ENCODE results near the gene FAM222A. TPM values are rescaled to one million over a fixed set of nuclear protein-coding genes. Genes with fewer than 3 reads are reported as not detected.

FAM222A gene
- total RNA-seq, 2 donors from 2014 or later = 0.11 to 0.63 TPM

DNA sequence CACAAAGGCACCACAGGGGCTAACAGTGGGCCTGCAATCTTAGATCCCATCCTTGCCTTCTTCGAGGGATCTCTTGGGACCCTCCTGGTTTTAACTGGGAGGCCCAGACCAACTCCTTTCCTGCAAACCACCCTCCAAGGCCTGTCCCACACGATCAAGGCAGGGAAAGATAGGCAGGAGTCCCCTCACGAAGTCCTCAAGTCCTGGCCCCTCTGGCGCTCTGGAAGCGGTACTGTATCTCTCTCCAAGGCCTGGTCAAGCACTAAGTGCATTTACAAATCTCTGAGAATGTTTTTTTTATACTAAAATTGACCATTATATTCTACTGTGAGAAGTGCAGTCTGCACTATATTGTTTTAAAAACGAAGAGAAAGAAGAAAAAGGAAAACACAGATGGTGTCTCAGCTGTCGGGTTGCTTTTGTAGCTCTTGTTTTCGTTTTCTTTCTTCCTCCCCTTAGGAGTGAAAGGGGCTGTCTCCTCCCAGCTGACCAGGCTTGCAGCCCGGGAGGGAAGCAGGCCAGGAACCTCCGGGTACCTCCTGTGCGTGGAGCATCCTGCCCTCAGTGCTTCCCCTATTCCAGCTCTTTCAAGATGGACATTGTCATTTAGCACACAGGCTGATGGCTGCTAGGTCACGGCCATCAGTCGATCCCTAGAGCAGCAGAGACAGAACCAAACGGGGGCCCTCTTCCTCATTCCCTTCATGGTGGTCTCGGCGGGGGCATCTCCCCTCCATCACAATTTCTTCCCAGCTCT is 56.7 kb downstream of the FAM222A start:
- no peaks in the 10 kb centered on the region for H3K27me3 Mint-ChIP-seq
- H3K9me3 Mint-ChIP-seq = no peaks in the 10 kb centered on the region
- no peak overlapping the region for H3K4me3 Mint-ChIP-seq
- H3K27ac Mint-ChIP-seq = no peak overlapping the region
- no peak for ATAC-seq (replicated peaks)
- H3K36me3 Mint-ChIP-seq (ENCODE audit: low read depth) = no peaks in the 10 kb centered on the region
- H3K4me1 Mint-ChIP-seq = no peaks in the 10 kb centered on the region

DNA sequence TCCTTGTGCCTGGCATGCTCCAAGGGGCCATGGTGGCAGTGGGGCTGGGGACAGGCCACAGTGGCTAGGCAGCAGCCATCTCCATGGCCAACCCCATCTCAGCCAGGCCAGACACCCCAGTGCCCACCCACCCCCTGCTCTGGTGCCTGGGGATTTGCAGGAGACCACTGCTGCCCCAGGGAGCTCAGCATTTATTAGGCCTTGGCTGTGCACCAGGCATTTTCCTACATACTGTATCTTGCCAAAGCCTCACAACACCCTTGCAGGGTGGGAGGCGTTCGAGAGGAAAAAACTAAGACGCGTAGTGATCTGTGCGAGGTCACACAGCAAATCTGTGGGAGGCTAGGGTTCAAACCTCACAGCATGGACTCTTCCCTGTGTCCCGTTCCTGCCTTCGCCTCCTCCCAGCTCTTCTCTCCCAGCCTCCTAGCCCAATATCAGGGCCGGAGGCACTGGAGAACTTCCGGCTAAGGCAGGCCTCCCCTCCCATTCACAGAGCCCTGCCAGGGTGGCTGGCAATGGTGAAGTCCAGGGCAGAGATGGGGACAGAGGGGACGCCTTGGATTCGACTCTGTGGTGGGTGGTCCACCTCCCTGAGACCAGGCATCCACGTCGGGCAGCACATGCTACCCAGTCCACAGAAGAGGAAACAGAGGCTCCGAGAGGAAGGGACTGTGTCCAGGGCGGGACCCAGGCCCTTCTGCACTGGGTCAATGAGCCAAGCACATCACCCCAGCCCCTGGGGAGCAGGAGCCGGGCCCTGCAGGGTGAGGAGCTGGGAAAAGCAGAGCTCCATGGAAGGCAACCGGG is 57.4 kb downstream of the FAM222A start:
- no peak for ATAC-seq (replicated peaks)
- no peaks in the 10 kb centered on the region for H3K9me3 Mint-ChIP-seq
- H3K27ac Mint-ChIP-seq = no peak overlapping the region
- no peaks in the 10 kb centered on the region for H3K27me3 Mint-ChIP-seq
- no peaks in the 10 kb centered on the region for H3K36me3 Mint-ChIP-seq (ENCODE audit: low read depth)
- H3K4me3 Mint-ChIP-seq = no peak overlapping the region
- H3K4me1 Mint-ChIP-seq = no peaks in the 10 kb centered on the region

DNA sequence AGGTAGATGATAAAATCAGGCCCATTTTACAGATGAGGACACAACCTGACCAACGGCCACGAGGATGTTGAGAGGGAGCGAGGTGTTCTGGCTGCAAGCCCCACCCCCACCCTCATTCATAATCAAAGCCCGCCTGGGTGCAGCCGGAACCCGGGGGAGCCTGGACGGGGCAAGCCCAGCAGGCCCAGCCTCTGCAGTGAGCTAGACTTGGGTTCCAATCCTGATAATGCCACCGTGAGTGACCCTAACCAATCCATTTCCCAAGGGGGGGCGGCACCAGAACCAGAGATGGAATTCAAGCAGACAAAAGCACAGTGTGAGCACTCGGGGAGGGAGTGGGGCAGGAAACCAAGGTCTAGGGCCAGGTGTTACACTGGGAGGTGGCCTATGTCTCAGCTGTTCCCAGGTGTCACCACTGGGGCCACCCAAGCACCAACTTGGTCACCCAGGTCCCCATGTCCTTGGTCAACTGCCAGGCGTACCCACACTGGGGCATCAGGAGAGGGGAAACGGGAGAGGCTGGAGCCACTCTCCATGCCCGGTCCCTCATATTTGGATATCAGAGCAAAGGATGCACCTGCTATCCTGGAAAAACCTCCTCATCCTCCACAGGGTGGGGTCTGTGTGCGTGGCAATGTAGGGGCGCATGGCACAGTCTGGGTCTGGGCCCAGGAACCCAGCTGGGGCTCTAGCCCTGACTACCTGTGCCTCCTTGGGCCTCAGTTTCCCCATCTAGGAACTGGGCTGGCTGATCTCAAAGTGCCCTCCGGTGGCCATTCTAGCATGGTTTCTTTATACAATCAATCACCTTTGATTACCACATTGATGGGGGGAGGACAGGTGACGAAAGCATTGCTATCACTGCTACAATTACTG is 58.4 kb downstream of the FAM222A start:
- H3K9me3 Mint-ChIP-seq = no peaks in the 10 kb centered on the region
- H3K36me3 Mint-ChIP-seq (ENCODE audit: low read depth) = no peaks in the 10 kb centered on the region
- H3K27me3 Mint-ChIP-seq = no peaks in the 10 kb centered on the region
- ATAC-seq (replicated peaks) = no peak
- H3K4me3 Mint-ChIP-seq = peak overlapping the region; percentile 30
- no peak overlapping the region for H3K27ac Mint-ChIP-seq
- H3K4me1 Mint-ChIP-seq = no peaks in the 10 kb centered on the region

DNA sequence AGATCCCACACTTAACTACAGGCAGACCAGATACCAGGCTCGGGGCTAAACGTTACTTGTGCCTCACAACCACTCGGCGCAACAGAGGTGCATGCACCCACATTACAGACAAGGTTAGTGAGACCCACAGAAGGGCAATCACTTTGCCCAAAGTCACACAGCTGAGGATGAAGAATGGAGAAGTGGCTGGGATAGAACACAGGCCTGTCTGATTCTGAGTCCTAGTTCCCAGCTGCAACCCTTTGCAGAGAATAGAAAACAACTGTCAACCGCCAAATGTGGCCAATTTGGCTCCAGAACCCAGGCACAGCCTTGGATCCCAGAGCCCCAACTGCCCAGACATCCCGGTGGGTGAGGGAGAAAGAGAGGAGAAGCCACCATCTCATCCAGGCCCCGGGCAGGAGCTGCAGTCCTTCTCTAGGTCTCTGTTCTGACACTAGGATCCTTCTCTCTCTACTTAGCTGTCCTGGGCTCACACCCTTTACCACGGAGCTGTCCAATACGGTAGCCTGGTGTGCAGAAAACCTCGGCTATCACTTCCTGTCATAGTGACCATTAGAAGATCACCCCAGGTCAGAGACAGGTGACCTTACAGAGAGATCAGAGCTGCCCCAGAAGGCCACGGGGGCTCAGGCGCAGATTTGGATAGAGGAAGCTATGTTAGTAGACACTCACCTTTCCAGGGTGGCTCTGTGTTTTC is 59.1 kb downstream of the FAM222A start:
- Mint-ChIP-seq H3K4me3 (peak overlapping the region; percentile 30), H3K9me3 (no peaks in the 10 kb centered on the region), H3K27me3 (no peaks in the 10 kb centered on the region), H3K36me3 (ENCODE audit: low read depth) (no peaks in the 10 kb centered on the region), H3K27ac (peak overlapping the region; percentile 43), H3K4me1 (peaks cover 6% of the 10 kb centered on the region)
- ATAC-seq (replicated peaks) = no peak

DNA sequence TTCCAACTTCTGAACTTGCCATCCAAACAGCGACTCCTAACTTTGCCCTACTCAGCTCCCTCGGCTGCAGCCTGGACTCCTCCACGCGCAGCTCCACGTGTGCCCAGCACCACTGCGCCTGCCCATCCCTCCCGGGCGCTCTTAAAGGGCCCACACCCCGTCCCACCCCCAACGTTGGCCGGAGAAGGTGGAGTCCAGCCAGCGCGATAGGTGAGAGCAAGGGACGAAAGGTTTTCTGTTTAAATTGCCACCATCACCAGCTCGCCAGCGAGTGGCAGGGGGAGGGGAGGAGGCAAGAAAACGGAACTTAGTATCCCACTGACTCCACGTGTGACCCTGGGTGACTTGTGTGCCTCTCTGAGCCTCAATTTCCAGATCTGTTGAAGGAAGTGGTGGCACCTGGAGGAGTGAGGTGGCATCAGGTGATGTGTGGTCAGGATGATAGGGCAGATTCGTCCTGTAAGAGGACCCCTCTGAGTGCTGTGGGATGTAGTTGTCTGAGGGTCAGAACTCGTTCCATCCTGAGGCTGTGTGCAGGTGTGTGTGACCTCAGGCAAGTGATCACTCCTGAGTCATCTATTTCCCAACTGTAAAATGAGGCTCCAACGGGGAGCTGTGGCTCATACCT is 59.9 kb downstream of the FAM222A start:
- ATAC-seq (replicated peaks) = no peak
- H3K4me3 Mint-ChIP-seq = peak overlapping the region; percentile 30
- no peaks in the 10 kb centered on the region for H3K27me3 Mint-ChIP-seq
- no peaks in the 10 kb centered on the region for H3K9me3 Mint-ChIP-seq
- peak overlapping the region; percentile 43 for H3K27ac Mint-ChIP-seq
- peaks cover 6% of the 10 kb centered on the region for H3K4me1 Mint-ChIP-seq
- H3K36me3 Mint-ChIP-seq (ENCODE audit: low read depth) = no peaks in the 10 kb centered on the region

DNA sequence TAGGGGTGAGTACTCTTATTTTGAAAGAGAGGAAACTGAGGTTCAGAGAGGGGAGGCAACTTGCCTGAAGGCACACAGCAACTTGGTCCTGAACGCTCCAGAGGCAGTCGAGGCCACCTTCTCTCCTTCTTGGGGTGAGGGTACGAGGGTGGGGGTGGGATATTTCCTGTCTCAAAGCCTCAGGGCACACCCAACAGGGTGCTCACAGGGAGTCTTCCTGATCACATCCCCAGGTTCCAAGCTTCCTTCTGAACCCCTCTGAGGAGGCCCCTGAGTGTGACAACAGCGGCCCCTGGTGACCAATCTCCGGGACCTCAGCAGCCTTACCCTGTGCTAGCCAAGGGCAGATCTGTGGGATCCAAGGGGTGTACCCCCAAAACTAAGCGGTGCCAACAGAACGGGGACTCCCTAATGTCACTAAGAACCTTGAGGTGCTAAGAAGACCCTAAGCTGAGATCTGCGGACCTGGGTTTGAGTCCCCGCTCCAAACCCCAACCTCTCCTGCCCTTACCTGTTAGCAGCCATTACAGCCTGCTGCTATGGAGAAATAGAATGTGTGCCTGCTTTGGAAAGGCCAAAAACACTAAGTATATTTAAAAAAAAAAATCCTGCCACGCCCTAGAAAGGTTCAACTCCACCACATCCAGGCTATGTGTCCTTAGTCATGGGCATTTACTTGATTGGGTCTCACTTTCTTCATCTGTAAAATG is 61.7 kb downstream of the FAM222A start:
- Mint-ChIP-seq H3K27ac (no peak overlapping the region), H3K9me3 (no peaks in the 10 kb centered on the region), H3K36me3 (ENCODE audit: low read depth) (no peaks in the 10 kb centered on the region), H3K27me3 (no peaks in the 10 kb centered on the region), H3K4me1 (peaks cover 6% of the 10 kb centered on the region), H3K4me3 (no peak overlapping the region)
- ATAC-seq (replicated peaks) = peak; percentile 82

DNA sequence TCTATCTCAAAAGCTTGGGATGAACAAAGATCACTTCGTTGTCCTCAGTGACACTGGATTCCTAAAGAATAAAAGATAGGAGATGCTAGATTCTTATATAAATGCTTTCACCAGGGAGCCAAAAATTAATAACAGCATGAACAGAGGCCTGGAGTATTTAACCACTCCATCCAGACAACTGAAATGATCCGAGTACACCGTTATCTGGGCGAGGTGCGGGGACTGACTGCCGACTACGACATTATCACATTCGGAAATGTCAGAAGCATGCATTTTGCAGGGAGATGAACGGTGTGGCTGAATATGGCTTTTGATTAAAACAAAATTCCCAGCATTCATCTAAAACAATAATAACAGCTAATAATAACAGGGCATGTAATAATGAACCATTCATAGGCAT is 63.0 kb downstream of the FAM222A start:
- Mint-ChIP-seq H3K27me3 (no peaks in the 10 kb centered on the region), H3K36me3 (ENCODE audit: low read depth) (no peaks in the 10 kb centered on the region), H3K9me3 (no peaks in the 10 kb centered on the region), H3K4me3 (no peak overlapping the region), H3K4me1 (peaks cover 6% of the 10 kb centered on the region), H3K27ac (no peak overlapping the region)
- no peak for ATAC-seq (replicated peaks)

DNA sequence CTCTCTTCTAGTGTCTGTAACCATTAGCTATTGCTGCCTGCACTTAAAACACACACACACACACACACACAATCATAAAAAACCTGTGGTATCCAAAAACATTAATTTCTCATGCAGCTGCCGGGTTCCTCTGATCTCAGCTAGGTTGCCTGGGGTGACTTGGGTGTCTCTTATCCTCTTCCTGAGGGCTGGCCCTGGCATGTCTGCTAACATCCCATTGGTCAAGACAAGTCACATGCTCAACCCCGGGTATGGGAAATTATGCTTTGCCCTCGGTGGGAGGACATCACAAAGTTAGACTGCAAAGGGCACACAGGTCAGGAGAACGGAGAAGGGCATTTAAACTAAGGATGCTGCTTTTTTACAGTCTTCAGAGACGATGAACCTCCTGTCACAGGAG is 63.9 kb downstream of the FAM222A start:
- peaks cover 6% of the 10 kb centered on the region for H3K4me1 Mint-ChIP-seq
- H3K27ac Mint-ChIP-seq = peak overlapping the region; percentile 67
- no peaks in the 10 kb centered on the region for H3K27me3 Mint-ChIP-seq
- ATAC-seq (replicated peaks) = peak; percentile 88
- no peaks in the 10 kb centered on the region for H3K36me3 Mint-ChIP-seq (ENCODE audit: low read depth)
- H3K9me3 Mint-ChIP-seq = no peaks in the 10 kb centered on the region
- peak overlapping the region; percentile 64 for H3K4me3 Mint-ChIP-seq

DNA sequence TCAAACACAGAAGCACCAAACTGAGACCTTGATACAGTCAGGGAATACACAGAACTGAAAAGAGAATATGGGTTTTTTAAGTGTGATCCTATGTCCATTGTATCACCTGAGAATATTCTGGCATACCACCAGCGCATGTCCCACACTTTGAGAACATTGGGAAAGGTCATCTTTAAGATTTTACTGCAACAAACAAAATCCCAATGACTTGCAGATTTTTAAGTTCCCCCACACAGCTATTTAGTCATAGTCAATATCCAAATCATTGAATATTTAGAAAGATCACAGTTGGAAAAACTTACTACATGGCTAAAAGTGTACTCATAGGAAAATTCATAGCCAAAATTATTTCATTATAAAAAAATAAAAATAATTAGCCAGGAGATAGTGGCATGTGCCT is 65.1 kb downstream of the FAM222A start:
- no peak for ATAC-seq (replicated peaks)
- Mint-ChIP-seq H3K36me3 (ENCODE audit: low read depth) (no peaks in the 10 kb centered on the region), H3K4me1 (peaks cover 6% of the 10 kb centered on the region), H3K27me3 (no peaks in the 10 kb centered on the region), H3K4me3 (no peak overlapping the region), H3K27ac (no peak overlapping the region), H3K9me3 (no peaks in the 10 kb centered on the region)

DNA sequence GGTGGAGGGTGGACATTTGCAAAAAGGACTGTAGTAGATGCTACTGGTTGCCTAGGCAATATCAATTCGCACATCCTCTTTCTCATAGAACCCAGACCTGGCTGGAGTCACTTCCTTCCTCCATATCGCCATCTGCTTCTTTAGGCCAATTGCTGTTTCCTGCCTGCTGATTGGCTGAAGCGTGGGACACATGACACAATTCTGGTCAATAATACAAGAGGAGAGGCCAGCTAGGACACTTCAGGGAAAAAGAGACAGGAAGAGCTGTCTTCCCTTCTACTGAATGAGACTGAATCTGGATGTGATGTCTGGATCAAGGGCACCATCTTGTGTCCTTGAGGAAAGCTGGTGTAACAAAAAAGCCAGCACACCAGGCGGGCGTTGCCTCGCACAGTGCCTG is 65.8 kb downstream of the FAM222A start:
- peaks cover 6% of the 10 kb centered on the region for H3K4me1 Mint-ChIP-seq
- ATAC-seq (replicated peaks) = no peak
- no peak overlapping the region for H3K27ac Mint-ChIP-seq
- H3K36me3 Mint-ChIP-seq (ENCODE audit: low read depth) = no peaks in the 10 kb centered on the region
- H3K4me3 Mint-ChIP-seq = no peak overlapping the region
- H3K27me3 Mint-ChIP-seq = no peaks in the 10 kb centered on the region
- H3K9me3 Mint-ChIP-seq = no peaks in the 10 kb centered on the region

DNA sequence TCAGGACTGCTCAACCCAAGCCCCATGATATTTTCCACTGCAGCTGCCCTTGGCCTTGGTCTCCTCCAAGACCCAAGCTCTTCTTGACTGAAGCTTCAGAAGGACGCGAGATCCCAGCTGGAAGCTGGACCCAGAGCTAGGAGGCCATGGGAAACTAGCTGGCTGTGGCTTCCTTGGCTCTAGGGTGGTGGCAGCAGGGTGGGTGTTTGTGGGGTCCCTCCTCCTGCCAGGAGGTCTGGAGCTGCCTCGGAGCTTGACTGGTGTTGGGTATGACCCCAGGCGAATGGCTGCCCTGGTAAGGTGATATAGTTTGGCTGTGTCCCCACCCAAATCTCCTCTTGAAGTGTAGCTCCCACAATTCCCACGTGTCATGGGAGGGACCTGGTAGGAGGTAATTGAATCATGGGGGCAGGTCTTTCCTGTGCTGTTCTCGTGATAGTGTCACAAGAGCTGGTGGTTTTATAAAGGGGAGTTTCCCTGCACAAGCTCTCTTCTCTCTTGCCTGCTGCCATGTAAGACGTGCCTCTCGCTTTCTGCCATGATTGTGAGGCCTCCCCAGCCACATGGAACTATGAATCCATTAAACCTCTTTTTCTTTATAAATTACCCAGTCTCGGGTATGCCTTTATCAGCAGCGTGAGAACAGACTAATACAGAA is 68.2 kb downstream of the FAM222A start:
- no peak overlapping the region for H3K4me3 Mint-ChIP-seq

DNA sequence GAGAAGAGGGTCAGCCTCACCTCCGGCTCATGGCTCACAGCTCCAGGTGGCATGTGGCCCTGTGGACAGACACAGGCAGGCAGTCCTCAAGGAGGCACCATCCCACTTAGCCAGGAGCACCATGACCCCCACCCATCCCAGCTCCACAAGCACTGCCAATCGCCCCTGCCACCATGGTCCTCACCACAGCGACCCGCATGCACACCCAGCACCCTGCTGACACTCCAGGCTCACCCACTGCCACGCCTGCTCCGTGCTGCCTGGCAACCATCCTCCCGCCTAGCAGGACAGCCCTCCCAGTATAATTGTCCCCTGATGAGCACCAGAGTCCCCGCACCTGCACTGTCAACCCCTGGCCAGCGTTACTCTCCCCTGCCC is 68.7 kb downstream of the FAM222A start:
- no peak for ATAC-seq (replicated peaks)
- no peaks in the 10 kb centered on the region for H3K36me3 Mint-ChIP-seq (ENCODE audit: low read depth)
- H3K4me1 Mint-ChIP-seq = peaks cover 5% of the 10 kb centered on the region

More for the DNA sequence above, 68.2 kb downstream of the FAM222A start:
- H3K4me1 Mint-ChIP-seq = peaks cover 6% of the 10 kb centered on the region
- no peaks in the 10 kb centered on the region for H3K27me3 Mint-ChIP-seq
- H3K9me3 Mint-ChIP-seq = no peaks in the 10 kb centered on the region
- no peak overlapping the region for H3K27ac Mint-ChIP-seq
- ATAC-seq (replicated peaks) = no peak
- no peaks in the 10 kb centered on the region for H3K36me3 Mint-ChIP-seq (ENCODE audit: low read depth)

More for the DNA sequence above, 68.7 kb downstream of the FAM222A start:
- Mint-ChIP-seq H3K27me3 (no peaks in the 10 kb centered on the region), H3K4me3 (no peak overlapping the region), H3K27ac (no peak overlapping the region), H3K9me3 (no peaks in the 10 kb centered on the region)
